Measurements from ENCODE around the gene TEX29. TPM values are rescaled to one million over a fixed set of nuclear protein-coding genes. Genes with fewer than 3 reads are reported as not detected.

TEX29 gene
- total and polyA plus RNA-seq, 5 donors from 2014 or later = not detected

DNA sequence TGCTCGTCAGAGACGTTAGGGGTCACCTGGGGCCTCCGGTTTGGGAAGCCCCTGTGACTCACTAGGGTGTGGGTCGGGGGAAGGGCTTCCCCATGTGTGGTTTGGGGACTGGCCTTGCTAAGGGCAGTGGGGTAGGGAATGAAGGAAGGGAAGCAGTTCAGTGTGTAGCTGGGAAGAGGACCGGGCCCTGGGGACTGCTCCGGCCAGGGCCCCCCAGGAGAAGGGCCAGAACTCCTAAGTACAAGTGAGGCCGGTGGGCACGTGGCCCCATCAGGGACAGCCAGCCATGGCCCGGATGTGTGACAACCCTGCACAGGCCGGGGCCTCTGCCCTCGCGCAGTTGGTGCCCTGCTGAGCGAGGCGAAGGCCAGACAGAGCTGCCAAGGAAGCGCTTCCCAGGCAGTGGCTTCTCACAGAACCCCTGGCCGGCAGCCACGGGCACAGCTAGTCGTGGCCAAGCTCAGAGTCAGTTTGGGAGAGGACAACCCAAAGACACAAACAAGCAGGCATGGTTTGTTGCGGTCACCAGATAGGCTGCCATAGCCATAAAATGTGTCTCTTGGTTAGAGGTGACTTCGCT lies 25.7 kb downstream of the TEX29 start:
- Histone ChIP-seq H3K4me3 (ENCODE audit: low read depth, low read length) (no peak overlapping the region), H3K9me3 (ENCODE audit: control insufficient read depth in 2 of 2, low read length in 2 of 2) (no peaks in the 10 kb centered on the region), H3K27me3 (ENCODE audit: control insufficient read depth, insufficient read depth, low read length) (peaks cover 5% of the 10 kb centered on the region), H3K27ac (ENCODE audit: insufficient read depth, low read length, poor library complexity, severe bottlenecking) (no peak overlapping the region), H3K36me3 (ENCODE audit: control insufficient read depth, insufficient read depth, low read length) (no peaks in the 10 kb centered on the region), H3K4me1 (ENCODE audit: control insufficient read depth, insufficient read depth, low read length, poor library complexity, severe bottlenecking) (no peaks in the 10 kb centered on the region)
- Mint-ChIP-seq H3K27ac (no peak overlapping the region), H3K36me3 (peaks cover 8% of the 10 kb centered on the region), H3K4me1 (peaks cover 0 to 19% (median 0%) of the 10 kb centered on the region in 4 donors), H3K4me3 (no peak overlapping the region), H3K27me3 (no peaks in the 10 kb centered on the region), H3K9me3 (peaks cover 0 to 2% (median 0%) of the 10 kb centered on the region in 7 donors)
- ATAC-seq (ENCODE audit: low read depth in 2 of 2) (no peak), DNase-seq (no peak)

DNA sequence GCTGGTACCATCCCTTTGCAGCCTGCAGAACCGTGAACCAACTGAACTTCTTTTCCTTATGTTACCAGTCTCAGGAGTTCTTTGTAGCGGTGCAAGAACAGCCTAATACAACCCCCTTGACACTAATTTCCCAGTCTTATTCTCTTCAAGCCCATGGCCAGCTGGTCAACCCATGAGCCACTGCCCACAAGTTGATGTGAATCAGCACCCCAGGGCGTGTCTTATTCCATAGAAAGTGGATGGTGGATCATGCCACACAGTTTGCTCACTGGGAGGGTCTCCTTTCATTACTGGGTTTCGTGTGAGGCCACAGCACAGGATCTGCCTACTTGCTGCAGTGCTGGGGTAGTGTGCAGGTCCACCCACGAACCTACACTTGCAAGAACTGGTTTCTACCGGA lies 27.0 kb downstream of the TEX29 start:
- H3K9me3 Mint-ChIP-seq = peaks cover 0 to 7% (median 0%) of the 10 kb centered on the region in 7 donors

DNA sequence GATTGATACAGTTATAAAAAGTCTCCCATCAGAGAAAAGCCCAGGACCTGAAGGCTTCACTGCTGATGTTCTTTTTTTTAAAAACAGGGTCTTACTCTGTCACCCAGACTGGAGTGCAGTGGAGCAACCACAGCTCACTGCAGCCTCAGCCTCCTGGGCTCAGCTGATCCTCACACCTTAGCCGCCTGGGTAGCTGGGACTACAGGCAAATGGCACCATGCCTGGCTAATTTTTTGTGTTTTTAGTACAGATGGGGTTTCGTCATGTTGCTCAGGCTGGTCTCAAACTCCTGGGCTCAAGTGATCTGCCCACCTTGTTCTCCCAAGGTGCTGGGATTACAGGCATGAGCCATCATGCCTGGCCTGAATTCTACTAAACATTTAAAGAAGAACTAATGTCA lies 33.1 kb downstream of the TEX29 start:
- H3K36me3 ChIP-seq (ENCODE audit: control insufficient read depth, insufficient read depth, low read length) = no peaks in the 10 kb centered on the region
- peaks cover 5% of the 10 kb centered on the region for H3K36me3 Mint-ChIP-seq
- no peak overlapping the region for H3K4me3 Mint-ChIP-seq
- peaks cover 0 to 7% (median 2%) of the 10 kb centered on the region in 7 donors for H3K9me3 Mint-ChIP-seq
- H3K27me3 Mint-ChIP-seq = peaks cover 16% of the 10 kb centered on the region
- H3K4me3 ChIP-seq (ENCODE audit: low read depth, low read length) = no peak overlapping the region
- no peak overlapping the region for H3K27ac ChIP-seq (ENCODE audit: insufficient read depth, low read length, poor library complexity, severe bottlenecking)
- no peak overlapping the region for H3K27ac Mint-ChIP-seq
- H3K4me1 Mint-ChIP-seq = peaks cover 0 to 10% (median 2%) of the 10 kb centered on the region in 4 donors
- no peaks in the 10 kb centered on the region for H3K4me1 ChIP-seq (ENCODE audit: control insufficient read depth, insufficient read depth, low read length, poor library complexity, severe bottlenecking)
- H3K27me3 ChIP-seq (ENCODE audit: control insufficient read depth, insufficient read depth, low read length) = peaks cover 5% of the 10 kb centered on the region
- no peak for DNase-seq
- ATAC-seq (ENCODE audit: low read depth in 2 of 2) = no peak
- no peaks in the 10 kb centered on the region for H3K9me3 ChIP-seq (ENCODE audit: control insufficient read depth in 2 of 2, low read length in 2 of 2)

More for the DNA sequence above, 27.0 kb downstream of the TEX29 start:
- no peak overlapping the region for H3K4me3 ChIP-seq (ENCODE audit: low read depth, low read length)
- no peaks in the 10 kb centered on the region for H3K9me3 ChIP-seq (ENCODE audit: control insufficient read depth in 2 of 2, low read length in 2 of 2)
- Mint-ChIP-seq H3K36me3 (peaks cover 8% of the 10 kb centered on the region), H3K27ac (peak overlapping the region in 2 of 3 donors; percentile 4 to 82), H3K27me3 (peaks cover 8% of the 10 kb centered on the region), H3K4me3 (no peak overlapping the region), H3K4me1 (peaks cover 0 to 15% (median 2%) of the 10 kb centered on the region in 4 donors)
- DNase-seq = no peak
- H3K36me3 ChIP-seq (ENCODE audit: control insufficient read depth, insufficient read depth, low read length) = no peaks in the 10 kb centered on the region
- no peaks in the 10 kb centered on the region for H3K4me1 ChIP-seq (ENCODE audit: control insufficient read depth, insufficient read depth, low read length, poor library complexity, severe bottlenecking)
- no peak for ATAC-seq (ENCODE audit: low read depth in 2 of 2)
- H3K27ac ChIP-seq (ENCODE audit: insufficient read depth, low read length, poor library complexity, severe bottlenecking) = no peak overlapping the region
- H3K27me3 ChIP-seq (ENCODE audit: control insufficient read depth, insufficient read depth, low read length) = peaks cover 5% of the 10 kb centered on the region

DNA sequence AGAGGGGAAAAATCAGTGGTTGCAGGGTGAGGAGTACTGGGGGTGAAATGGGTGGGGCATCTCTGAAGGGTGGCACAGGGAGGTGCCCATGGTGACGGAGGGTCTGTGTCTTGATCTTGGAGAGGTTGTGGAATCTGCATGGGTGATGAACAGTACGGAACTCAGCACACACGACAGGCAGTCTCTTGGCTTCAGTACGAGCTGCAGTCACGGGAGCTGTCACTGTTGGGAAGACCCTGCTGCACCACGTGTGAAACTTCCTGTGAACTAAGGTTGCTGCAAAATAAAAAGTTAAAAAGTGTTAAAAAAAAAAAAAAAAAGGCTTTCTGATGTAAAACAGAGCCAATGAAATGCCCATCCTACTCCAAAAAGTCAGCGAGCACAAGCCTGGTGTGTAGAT lies 34.3 kb downstream of the TEX29 start:
- H3K4me3 Mint-ChIP-seq = peak overlapping the region in 1 of 4 donors; percentile 21
- ATAC-seq (ENCODE audit: low read depth in 2 of 2) = no peak
- H3K27ac Mint-ChIP-seq = no peak overlapping the region
- H3K4me1 Mint-ChIP-seq = peaks cover 0 to 10% (median 2%) of the 10 kb centered on the region in 4 donors
- H3K9me3 ChIP-seq (ENCODE audit: control insufficient read depth in 2 of 2, low read length in 2 of 2) = no peaks in the 10 kb centered on the region
- H3K27me3 Mint-ChIP-seq = peaks cover 16% of the 10 kb centered on the region
- H3K27me3 ChIP-seq (ENCODE audit: control insufficient read depth, insufficient read depth, low read length) = peaks cover 5% of the 10 kb centered on the region
- no peaks in the 10 kb centered on the region for H3K36me3 ChIP-seq (ENCODE audit: control insufficient read depth, insufficient read depth, low read length)
- no peaks in the 10 kb centered on the region for H3K36me3 Mint-ChIP-seq
- H3K4me3 ChIP-seq (ENCODE audit: low read depth, low read length) = no peak overlapping the region
- peaks cover 0 to 7% (median 2%) of the 10 kb centered on the region in 7 donors for H3K9me3 Mint-ChIP-seq
- H3K4me1 ChIP-seq (ENCODE audit: control insufficient read depth, insufficient read depth, low read length, poor library complexity, severe bottlenecking) = no peaks in the 10 kb centered on the region
- no peak for DNase-seq
- H3K27ac ChIP-seq (ENCODE audit: insufficient read depth, low read length, poor library complexity, severe bottlenecking) = no peak overlapping the region

DNA sequence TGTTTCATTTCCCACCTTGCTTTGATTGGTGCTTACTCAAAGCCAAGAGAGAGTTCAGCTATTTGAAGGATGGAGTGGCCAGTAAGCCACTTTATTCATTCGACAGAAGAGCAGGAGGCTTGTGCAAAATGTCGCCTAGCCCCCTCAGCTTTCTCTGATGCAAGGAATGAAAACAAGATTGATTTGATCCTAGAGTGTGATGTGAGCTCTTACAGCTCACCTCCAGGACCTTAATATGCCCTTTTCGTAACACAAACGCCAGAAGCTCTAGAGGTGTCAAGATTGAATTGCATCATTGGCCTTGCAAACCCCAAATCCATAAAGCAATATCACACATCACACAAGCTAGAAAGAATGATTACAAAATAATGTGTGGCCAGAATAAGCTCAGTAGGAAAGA lies 36.4 kb downstream of the TEX29 start:
- Histone ChIP-seq H3K27me3 (ENCODE audit: control insufficient read depth, insufficient read depth, low read length) (no peaks in the 10 kb centered on the region), H3K27ac (ENCODE audit: insufficient read depth, low read length, poor library complexity, severe bottlenecking) (no peak overlapping the region), H3K4me1 (ENCODE audit: control insufficient read depth, insufficient read depth, low read length, poor library complexity, severe bottlenecking) (no peaks in the 10 kb centered on the region), H3K36me3 (ENCODE audit: control insufficient read depth, insufficient read depth, low read length) (no peaks in the 10 kb centered on the region), H3K9me3 (ENCODE audit: control insufficient read depth in 2 of 2, low read length in 2 of 2) (no peaks in the 10 kb centered on the region), H3K4me3 (ENCODE audit: low read depth, low read length) (no peak overlapping the region)
- H3K9me3 Mint-ChIP-seq = peaks cover 0 to 6% (median 2%) of the 10 kb centered on the region in 7 donors
- H3K4me3 Mint-ChIP-seq = no peak overlapping the region
- DNase-seq (no peak), ATAC-seq (ENCODE audit: low read depth in 2 of 2) (no peak)
- peaks cover 17% of the 10 kb centered on the region for H3K27me3 Mint-ChIP-seq
- H3K4me1 Mint-ChIP-seq = peaks cover 0 to 10% (median 2%) of the 10 kb centered on the region in 4 donors
- no peak overlapping the region for H3K27ac Mint-ChIP-seq
- H3K36me3 Mint-ChIP-seq = no peaks in the 10 kb centered on the region

DNA sequence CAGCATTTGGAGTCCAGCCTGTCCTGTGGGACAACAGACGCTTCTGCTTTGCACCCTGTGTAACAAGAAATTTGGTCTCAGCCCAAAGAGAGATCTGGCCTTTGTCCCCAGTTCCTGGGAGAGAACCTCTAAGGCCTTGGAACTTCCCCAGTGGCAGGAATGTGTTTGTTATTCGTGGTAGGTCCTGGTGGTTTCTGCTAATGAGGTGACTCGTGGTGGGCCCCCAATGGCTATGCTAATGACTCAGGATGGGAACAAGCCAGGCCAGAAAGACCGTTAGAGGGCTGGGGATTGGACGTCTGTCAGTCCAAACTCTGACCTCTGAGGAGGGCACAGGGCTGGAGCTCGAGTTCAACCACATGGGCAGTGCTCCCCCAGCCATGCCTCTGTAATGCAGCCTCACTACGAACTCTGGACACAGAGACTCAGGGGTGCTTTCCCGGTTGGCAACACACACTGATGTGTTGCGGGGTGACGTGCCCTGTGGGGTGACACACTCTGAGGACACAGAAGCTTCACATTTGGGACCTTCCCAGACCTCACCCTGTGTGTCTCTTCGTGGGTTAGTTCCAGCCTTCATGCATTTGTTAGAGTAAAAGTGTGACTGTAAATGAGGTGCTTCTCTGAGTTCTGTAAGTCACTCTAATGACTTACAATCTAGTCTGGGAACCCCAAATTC lies 38.9 kb downstream of the TEX29 start:
- H3K27ac Mint-ChIP-seq = no peak overlapping the region
- H3K27me3 ChIP-seq (ENCODE audit: control insufficient read depth, insufficient read depth, low read length) = no peaks in the 10 kb centered on the region
- DNase-seq (no peak), ATAC-seq (ENCODE audit: low read depth in 2 of 2) (no peak)
- H3K4me1 Mint-ChIP-seq = peaks cover 0 to 10% (median 0%) of the 10 kb centered on the region in 4 donors
- H3K36me3 ChIP-seq (ENCODE audit: control insufficient read depth, insufficient read depth, low read length) = no peaks in the 10 kb centered on the region
- no peak overlapping the region for H3K4me3 ChIP-seq (ENCODE audit: low read depth, low read length)
- H3K9me3 Mint-ChIP-seq = peaks cover 0 to 2% (median 0%) of the 10 kb centered on the region in 7 donors
- H3K4me3 Mint-ChIP-seq = no peak overlapping the region
- no peak overlapping the region for H3K27ac ChIP-seq (ENCODE audit: insufficient read depth, low read length, poor library complexity, severe bottlenecking)
- H3K36me3 Mint-ChIP-seq = no peaks in the 10 kb centered on the region
- H3K4me1 ChIP-seq (ENCODE audit: control insufficient read depth, insufficient read depth, low read length, poor library complexity, severe bottlenecking) = no peaks in the 10 kb centered on the region
- H3K27me3 Mint-ChIP-seq = peaks cover 13% of the 10 kb centered on the region
- H3K9me3 ChIP-seq (ENCODE audit: control insufficient read depth in 2 of 2, low read length in 2 of 2) = no peaks in the 10 kb centered on the region

DNA sequence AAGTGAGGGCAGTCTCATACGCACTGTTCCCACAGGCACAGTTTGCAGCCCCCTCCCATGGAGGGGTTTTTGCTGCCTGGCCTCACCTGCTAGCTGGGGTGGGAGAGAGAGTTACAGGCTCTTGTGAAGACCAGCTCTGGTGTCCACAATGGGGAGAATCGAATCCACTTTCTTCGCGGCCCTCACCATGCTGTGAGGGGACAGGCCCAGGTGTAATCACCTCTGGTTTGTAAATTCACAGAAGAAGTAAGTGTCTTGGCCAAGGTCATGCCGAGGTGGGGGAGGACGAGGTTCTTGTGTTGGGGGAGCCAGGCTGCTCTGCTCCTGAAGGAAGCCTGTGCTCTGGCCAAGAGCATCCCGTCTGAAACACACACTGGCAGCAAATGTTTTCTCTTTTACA lies 39.5 kb downstream of the TEX29 start:
- Mint-ChIP-seq H3K27me3 (peaks cover 8% of the 10 kb centered on the region), H3K4me1 (peaks cover 0 to 5% (median 0%) of the 10 kb centered on the region in 4 donors), H3K9me3 (no peaks in the 10 kb centered on the region), H3K36me3 (no peaks in the 10 kb centered on the region), H3K4me3 (no peak overlapping the region), H3K27ac (no peak overlapping the region)
- Histone ChIP-seq H3K4me3 (ENCODE audit: low read depth, low read length) (no peak overlapping the region), H3K4me1 (ENCODE audit: control insufficient read depth, insufficient read depth, low read length, poor library complexity, severe bottlenecking) (no peaks in the 10 kb centered on the region), H3K27ac (ENCODE audit: insufficient read depth, low read length, poor library complexity, severe bottlenecking) (no peak overlapping the region), H3K9me3 (ENCODE audit: control insufficient read depth in 2 of 2, low read length in 2 of 2) (no peaks in the 10 kb centered on the region), H3K27me3 (ENCODE audit: control insufficient read depth, insufficient read depth, low read length) (no peaks in the 10 kb centered on the region), H3K36me3 (ENCODE audit: control insufficient read depth, insufficient read depth, low read length) (no peaks in the 10 kb centered on the region)
- DNase-seq (no peak), ATAC-seq (ENCODE audit: low read depth in 2 of 2) (no peak)

DNA sequence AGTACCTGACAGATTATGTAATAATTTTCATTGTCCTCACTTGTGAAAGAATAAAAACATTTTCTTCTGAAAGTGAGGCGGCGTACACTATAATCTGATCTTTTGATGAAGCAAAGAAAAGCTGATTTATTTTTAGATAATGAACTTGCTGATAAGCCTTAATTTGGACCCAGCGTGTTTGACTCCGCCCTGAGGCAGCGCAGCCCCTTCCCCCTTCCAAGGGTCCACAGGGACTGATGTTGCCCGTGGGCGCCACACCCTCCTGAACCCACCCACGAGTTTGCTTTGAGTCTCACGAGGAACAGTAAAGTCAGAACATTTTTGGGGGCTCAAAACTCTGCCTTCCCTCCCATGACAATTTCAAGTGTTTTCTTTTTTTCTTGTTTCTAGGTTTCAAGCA lies 40.0 kb downstream of the TEX29 start:
- Mint-ChIP-seq H3K27me3 (peaks cover 5% of the 10 kb centered on the region), H3K36me3 (no peaks in the 10 kb centered on the region), H3K4me3 (no peak overlapping the region), H3K27ac (no peak overlapping the region), H3K4me1 (no peaks in the 10 kb centered on the region), H3K9me3 (no peaks in the 10 kb centered on the region)
- Histone ChIP-seq H3K27ac (ENCODE audit: insufficient read depth, low read length, poor library complexity, severe bottlenecking) (no peak overlapping the region), H3K4me1 (ENCODE audit: control insufficient read depth, insufficient read depth, low read length, poor library complexity, severe bottlenecking) (no peaks in the 10 kb centered on the region), H3K36me3 (ENCODE audit: control insufficient read depth, insufficient read depth, low read length) (no peaks in the 10 kb centered on the region), H3K27me3 (ENCODE audit: control insufficient read depth, insufficient read depth, low read length) (no peaks in the 10 kb centered on the region), H3K9me3 (ENCODE audit: control insufficient read depth in 2 of 2, low read length in 2 of 2) (no peaks in the 10 kb centered on the region), H3K4me3 (ENCODE audit: low read depth, low read length) (no peak overlapping the region)
- no peak for ATAC-seq (ENCODE audit: low read depth in 2 of 2)
- DNase-seq = no peak

Data from CD4-positive, CD25-positive, alpha-beta regulatory T cell (primary cell).